Measurements from ENCODE around the gene FUT3.

DNA sequence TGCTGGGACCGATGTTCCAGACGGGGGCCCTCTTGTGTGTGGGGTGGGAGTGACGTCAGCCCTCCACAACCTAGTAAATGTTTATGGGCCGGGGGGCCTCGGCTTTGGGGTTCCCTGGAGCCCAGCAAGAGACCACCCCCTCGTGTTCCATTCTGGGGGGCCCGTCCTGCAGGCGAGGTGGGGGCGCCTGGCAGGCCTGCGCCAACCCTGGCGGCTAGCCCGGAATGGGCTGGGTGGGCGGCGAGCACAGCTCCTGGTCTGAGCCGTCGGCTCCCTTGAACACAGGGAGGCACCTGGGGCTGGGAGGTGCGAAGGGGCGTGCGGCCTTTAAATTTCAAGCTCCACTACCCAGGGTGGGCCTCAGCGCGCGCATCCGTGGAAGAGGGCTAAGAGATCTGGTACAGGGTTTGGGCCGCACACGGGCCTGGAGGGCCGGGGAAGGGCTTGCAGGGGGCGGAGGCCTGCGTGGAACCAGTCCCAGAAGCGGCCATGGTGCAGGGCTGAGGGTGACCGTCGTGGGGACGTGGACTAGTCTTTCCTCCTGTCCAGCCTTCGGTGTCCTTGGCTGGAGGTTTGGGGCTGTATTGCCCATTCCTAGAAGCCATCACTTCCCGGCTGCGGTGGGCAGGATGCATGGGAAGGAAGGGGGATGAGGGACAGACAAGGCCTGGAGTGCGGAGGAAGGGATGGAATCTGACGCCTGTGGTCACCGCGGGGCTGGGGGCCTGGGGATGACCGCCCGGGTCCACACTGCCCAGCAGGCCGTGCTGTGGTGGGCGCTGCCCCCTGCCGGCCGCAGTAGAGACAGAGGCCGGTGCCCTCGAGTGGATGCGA is 40.9 kb upstream of the FUT3 start:
- TF ChIP-seq CTCF (IDR thresholded peaks at IDR 0.05; ENCODE audit: low read length), result peak; percentile 61
- no peak for TF ChIP-seq EZH2 (IDR thresholded peaks at IDR 0.05; ENCODE audit: borderline replicate concordance, low read length)

All from OCI-LY1 (cell line).